ENCODE data around the gene TRPV5. TPM values are rescaled to one million over a fixed set of nuclear protein-coding genes. Genes with fewer than 3 reads are reported as not detected.

The TRPV5 gene
- total RNA-seq, 2 donors from 2014 or later: not detected

DNA sequence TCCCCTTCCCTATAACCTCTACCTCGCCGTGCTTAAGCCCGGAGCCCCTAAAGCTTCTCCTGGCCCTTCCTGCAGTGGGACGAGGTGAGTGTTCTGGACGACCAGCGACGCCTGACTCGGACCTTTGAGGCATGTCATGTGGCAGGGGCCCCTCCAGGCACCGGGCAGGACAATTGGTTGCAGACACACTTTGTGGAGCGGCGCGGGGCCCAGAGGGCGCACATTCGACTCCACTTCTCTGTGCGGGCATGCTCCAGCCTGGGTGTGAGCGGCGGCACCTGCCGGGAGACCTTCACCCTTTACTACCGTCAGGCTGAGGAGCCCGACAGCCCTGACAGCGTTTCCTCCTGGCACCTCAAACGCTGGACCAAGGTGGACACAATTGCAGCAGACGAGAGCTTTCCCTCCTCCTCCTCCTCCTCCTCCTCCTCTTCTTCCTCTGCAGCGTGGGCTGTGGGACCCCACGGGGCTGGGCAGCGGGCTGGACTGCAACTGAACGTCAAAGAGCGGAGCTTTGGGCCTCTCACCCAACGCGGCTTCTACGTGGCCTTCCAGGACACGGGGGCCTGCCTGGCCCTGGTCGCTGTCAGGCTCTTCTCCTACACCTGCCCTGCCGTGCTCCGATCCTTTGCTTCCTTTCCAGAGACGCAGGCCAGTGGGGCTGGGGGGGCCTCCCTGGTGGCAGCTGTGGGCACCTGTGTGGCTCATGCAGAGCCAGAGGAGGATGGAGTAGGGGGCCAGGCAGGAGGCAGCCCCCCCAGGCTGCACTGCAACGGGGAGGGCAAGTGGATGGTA is 69.5 kb downstream of the TRPV5 start:
- no peak overlapping the region for H3K27ac ChIP-seq
- peaks cover 0 to 2% of the 10 kb centered on the region in 2 donors for H3K36me3 ChIP-seq (replicated peaks in 1 of 2; ENCODE audit: insufficient read depth in 1 of 2, low read depth in 2 of 2)
- no peaks in the 10 kb centered on the region for H3K27me3 ChIP-seq
- 83 to 88% methylated on average over 35 to 36 of the region's 37 CpGs for WGBS, 2 donors
- no peaks in the 10 kb centered on the region for H3K9me3 ChIP-seq
- intact Hi-C loops (cut with DNase I): no loop called here
- TF ChIP-seq CTCF (IDR thresholded peaks at IDR 0.05) (no peak), POLR2A (IDR thresholded peaks at IDR 0.05) (no peak)
- DNase-seq (no peak), ATAC-seq (no peak)
- no peak overlapping the region for H3K4me3 ChIP-seq
- peaks cover 5% of the 10 kb centered on the region for H3K4me1 ChIP-seq

- Histone ChIP-seq H3K4me1 (peaks cover 5% of the 10 kb centered on the region), H3K27me3 (no peaks in the 10 kb centered on the region), H3K36me3 (replicated peaks in 1 of 2; ENCODE audit: insufficient read depth in 1 of 2, low read depth in 2 of 2) (peaks cover 0 to 2% of the 10 kb centered on the region in 2 donors), H3K4me3 (no peak overlapping the region), H3K27ac (no peak overlapping the region), H3K9me3 (no peaks in the 10 kb centered on the region)
- no peak for TF ChIP-seq CTCF (IDR thresholded peaks at IDR 0.05)
- TF ChIP-seq POLR2A (IDR thresholded peaks at IDR 0.05): no peak
- WGBS, 2 donors: 76 to 83% methylated on average over 7 of the region's 7 CpGs
- intact Hi-C loops (cut with DNase I): no loop called here
- ATAC-seq: no peak
- DNase-seq: no peak
Measured at GRCh38 chr7:142862786-142863400, 70.7 kb downstream of the TRPV5 start.

DNA sequence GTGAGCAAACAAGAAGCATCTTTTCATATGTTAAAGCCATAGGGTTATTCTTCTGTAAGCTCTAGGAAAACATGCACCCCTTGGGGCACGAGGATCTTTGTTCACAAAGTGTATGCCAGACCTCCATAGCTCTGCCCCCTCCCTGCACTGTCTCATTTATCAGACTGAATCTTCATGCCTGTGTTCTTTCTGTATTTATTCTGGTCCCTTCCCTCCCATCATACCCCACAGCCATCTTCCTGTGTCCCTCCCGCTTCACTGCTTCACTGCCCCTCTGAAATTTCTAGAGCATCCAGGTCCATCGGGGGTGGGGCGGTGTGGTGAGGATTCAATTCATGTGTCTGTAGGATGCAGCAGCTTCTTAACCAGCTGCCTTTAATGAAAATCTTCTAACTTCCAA is 71.2 kb downstream of the TRPV5 start:
- 90 to 95% methylated on average over 4 of the region's 4 CpGs for WGBS, 2 donors
- no peaks in the 10 kb centered on the region for H3K27me3 ChIP-seq
- H3K36me3 ChIP-seq (replicated peaks in 1 of 2; ENCODE audit: insufficient read depth in 1 of 2, low read depth in 2 of 2): peaks cover 0 to 2% of the 10 kb centered on the region in 2 donors
- TF ChIP-seq CTCF (IDR thresholded peaks at IDR 0.05): no peak
- TF ChIP-seq POLR2A (IDR thresholded peaks at IDR 0.05): no peak
- ATAC-seq (no peak), DNase-seq (no peak)
- no peaks in the 10 kb centered on the region for H3K9me3 ChIP-seq
- intact Hi-C loops (cut with DNase I): no loop called here
- no peak overlapping the region for H3K27ac ChIP-seq
- no peak overlapping the region for H3K4me3 ChIP-seq
- peaks cover 8% of the 10 kb centered on the region for H3K4me1 ChIP-seq

DNA sequence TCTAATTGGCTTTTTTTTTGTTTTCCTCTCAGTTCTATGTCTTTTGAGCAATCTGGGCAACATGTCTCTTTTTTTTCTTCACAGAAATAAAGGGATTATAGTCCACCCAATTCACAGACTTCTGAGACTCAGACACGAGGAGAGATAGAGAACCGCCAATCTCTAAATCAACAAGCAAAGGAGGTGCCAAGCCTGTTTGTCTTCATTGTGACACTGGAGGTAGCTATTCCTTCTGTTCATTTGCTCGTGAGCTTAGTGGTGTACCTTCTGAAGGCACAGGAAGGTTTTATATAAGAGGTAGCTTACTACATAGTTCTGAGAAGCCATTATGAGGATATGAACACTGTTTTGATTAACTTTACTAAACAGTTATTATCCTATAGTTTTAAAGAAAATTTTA is 72.6 kb downstream of the TRPV5 start:
- Histone ChIP-seq H3K4me1 (peaks cover 21% of the 10 kb centered on the region), H3K9me3 (no peaks in the 10 kb centered on the region), H3K4me3 (no peak overlapping the region), H3K27ac (no peak overlapping the region), H3K36me3 (replicated peaks in 1 of 2; ENCODE audit: insufficient read depth in 1 of 2, low read depth in 2 of 2) (peaks cover 0 to 2% of the 10 kb centered on the region in 2 donors), H3K27me3 (no peaks in the 10 kb centered on the region)
- 73 to 74% methylated on average over 3 of the region's 3 CpGs for WGBS, 2 donors
- ATAC-seq (no peak), DNase-seq (no peak)
- intact Hi-C loops (cut with DNase I): no loop called here
- TF ChIP-seq CTCF (IDR thresholded peaks at IDR 0.05) (no peak), POLR2A (IDR thresholded peaks at IDR 0.05) (no peak)

All from body of pancreas (tissue), 4 donors.